Uterus (tissue), 4 donors: ENCODE data around the gene SLC25A39. TPM values are rescaled to one million over a fixed set of nuclear protein-coding genes. Genes with fewer than 3 reads are reported as not detected.
A peak's percentile ranks its signal among the peaks of the same experiment; 100 is the strongest.

Experiments
- DNase-seq, 2 donors: peaks; one replicate each; pipeline ENCODE4 v3.0.0-alpha.2; 2019 to 2020
- H3K27ac ChIP-seq, 2 donors: fragments of 200-600 bp; sonication (generic); 1 replicate in 1 of 2; 2 replicates in 1 of 2; pipeline ENCODE4 v1.5.1; 2016 to 2018
- H3K27me3 ChIP-seq, 2 donors: fragments of 200-600 bp; sonication (generic); one replicate each; pipeline ENCODE4 v1.5.1; 2018 to 2019; ENCODE audit warnings: control low read depth in 1 of 2
- H3K36me3 ChIP-seq, 2 donors: fragments of 200-600 bp; sonication (generic); one replicate each; pipeline ENCODE4 v1.5.1; 2019; ENCODE audit warnings: control low read depth in 1 of 2
- H3K4me1 ChIP-seq, 2 donors: fragments of 200-600 bp; sonication (generic); one replicate each; pipeline ENCODE4 v1.5.1; 2018 to 2019; ENCODE audit warnings: control low read depth in 1 of 2
- H3K4me3 ChIP-seq, 2 donors: fragments of 200-600 bp; sonication (generic); 1 replicate in 1 of 2; 2 replicates in 1 of 2; pipeline ENCODE4 v1.5.1; 2018 to 2019; ENCODE audit warnings: mild to moderate bottlenecking in 1 of 2
- H3K9me3 ChIP-seq, 2 donors: fragments of 200-600 bp; sonication (generic); one replicate each; pipeline ENCODE4 v1.5.1; 2019; ENCODE audit warnings: control low read depth in 1 of 2
- POLR2A ChIP-seq, 2 donors: fragments of 450-650 bp; IDR thresholded peaks; one replicate each; pipeline ENCODE4 v1.6.1; 2016; ENCODE audit warnings: antibody characterized with exemption in 2 of 2, mild to moderate bottlenecking in 1 of 2, moderate library complexity in 1 of 2
- intact Hi-C: fragments of 100-400 bp; cut with DNase I; formaldehyde crosslinking; loops from one replicate; pipeline ENCODE4 v1.15.1; 2023; ENCODE audit warnings: low total_unique reads
- total RNA-seq, 4 donors: library from RNA; depleted of rRNA in 3 of 4; stranded (reverse); fragments of >200 nt in 3 of 4; gene quantifications; one replicate each; pipeline versions ENCODE4 v1.1.0 to v1.2.4, GENCODE V29; 2014 to 2023
- TF ChIP-seq, protein P1 (sequence below), 4 experiments: fragments of 200-600 bp in 2 of 4; fragments of 450-650 bp in 2 of 4; sonication (generic) in 2 of 4; IDR thresholded peaks; one replicate each; pipeline ENCODE4 v1.5.1; 2016 to 2019; ENCODE audit warnings: antibody characterized with exemption in 4 of 4, mild to moderate bottlenecking in 2 of 4, moderate library complexity in 1 of 4
- donor health status: DM: yes; HTN: yes; CAD: no.

Gene SLC25A39
- total RNA-seq, 4 donors from 2014 or later: 41.9 to 77.6 (median 50.7) TPM

DNA sequence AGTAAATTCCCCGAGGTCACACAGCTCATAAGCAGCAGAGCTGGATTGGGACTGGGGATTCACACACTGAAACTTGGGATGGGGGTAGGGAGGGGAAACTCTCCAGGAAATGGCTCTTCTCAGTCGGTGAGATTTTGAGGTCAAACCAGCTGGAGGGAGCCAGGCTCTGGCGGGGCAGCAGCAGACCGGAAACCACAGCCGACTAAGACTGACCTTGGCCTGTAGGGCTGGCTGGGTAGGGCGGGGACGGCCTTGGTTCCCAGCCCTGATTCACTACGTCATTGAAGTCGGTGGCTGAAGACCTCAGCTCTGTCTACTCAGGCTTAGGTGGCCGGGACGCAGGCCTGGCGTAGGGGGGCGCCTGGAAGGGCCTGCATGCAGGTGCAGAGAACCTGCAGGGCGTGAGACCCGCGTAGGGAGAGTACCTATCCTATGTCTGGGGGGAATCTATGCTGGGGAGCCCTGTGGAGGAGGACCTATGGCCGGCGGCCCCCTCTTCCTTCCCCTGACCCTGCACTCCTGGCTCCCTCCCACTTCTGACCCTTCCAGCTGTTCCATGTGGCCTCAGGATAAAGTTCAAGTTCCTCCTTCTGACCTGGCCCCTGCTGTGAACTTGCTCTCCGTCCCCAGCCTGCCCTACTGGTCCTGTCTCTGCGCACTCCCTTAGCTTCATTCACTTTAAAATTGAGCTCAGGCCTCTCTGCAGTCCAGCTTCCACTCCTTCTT lies 44.8 kb downstream of the SLC25A39 start:
- Histone ChIP-seq H3K4me3 (no peak overlapping the region), H3K36me3 (no peaks in the 10 kb centered on the region), H3K27ac (peak overlapping the region; percentile 38 to 39), H3K27me3 (no peaks in the 10 kb centered on the region), H3K4me1 (no peaks in the 10 kb centered on the region), H3K9me3 (no peaks in the 10 kb centered on the region)
- TF ChIP-seq, protein P1, sequence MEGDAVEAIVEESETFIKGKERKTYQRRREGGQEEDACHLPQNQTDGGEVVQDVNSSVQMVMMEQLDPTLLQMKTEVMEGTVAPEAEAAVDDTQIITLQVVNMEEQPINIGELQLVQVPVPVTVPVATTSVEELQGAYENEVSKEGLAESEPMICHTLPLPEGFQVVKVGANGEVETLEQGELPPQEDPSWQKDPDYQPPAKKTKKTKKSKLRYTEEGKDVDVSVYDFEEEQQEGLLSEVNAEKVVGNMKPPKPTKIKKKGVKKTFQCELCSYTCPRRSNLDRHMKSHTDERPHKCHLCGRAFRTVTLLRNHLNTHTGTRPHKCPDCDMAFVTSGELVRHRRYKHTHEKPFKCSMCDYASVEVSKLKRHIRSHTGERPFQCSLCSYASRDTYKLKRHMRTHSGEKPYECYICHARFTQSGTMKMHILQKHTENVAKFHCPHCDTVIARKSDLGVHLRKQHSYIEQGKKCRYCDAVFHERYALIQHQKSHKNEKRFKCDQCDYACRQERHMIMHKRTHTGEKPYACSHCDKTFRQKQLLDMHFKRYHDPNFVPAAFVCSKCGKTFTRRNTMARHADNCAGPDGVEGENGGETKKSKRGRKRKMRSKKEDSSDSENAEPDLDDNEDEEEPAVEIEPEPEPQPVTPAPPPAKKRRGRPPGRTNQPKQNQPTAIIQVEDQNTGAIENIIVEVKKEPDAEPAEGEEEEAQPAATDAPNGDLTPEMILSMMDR (IDR thresholded peaks at IDR 0.05): no peak
- no peak for TF ChIP-seq POLR2A (IDR thresholded peaks at IDR 0.05)
- intact Hi-C loops: no loop called here
- DNase-seq: peak; percentile 40 to 53

- Histone ChIP-seq H3K4me3 (no peak overlapping the region), H3K36me3 (no peaks in the 10 kb centered on the region), H3K4me1 (no peaks in the 10 kb centered on the region), H3K27ac (no peak overlapping the region), H3K27me3 (no peaks in the 10 kb centered on the region), H3K9me3 (no peaks in the 10 kb centered on the region)
- TF ChIP-seq, protein P1 (IDR thresholded peaks at IDR 0.05): no peak
- TF ChIP-seq POLR2A (IDR thresholded peaks at IDR 0.05): no peak
- no peak for DNase-seq
- intact Hi-C loops: no loop called here
Measured at GRCh38 chr17:44279346-44279665, 45.3 kb downstream of the SLC25A39 start.

- TF ChIP-seq, protein P1 (IDR thresholded peaks at IDR 0.05): no peak
- TF ChIP-seq POLR2A (IDR thresholded peaks at IDR 0.05): no peak
- Histone ChIP-seq H3K27me3 (no peaks in the 10 kb centered on the region), H3K4me1 (no peaks in the 10 kb centered on the region), H3K9me3 (no peaks in the 10 kb centered on the region), H3K27ac (no peak overlapping the region), H3K4me3 (no peak overlapping the region), H3K36me3 (no peaks in the 10 kb centered on the region)
- no peak for DNase-seq
- intact Hi-C loops: no loop called here
Measured at GRCh38 chr17:44277976-44278375, 46.6 kb downstream of the SLC25A39 start.

DNA sequence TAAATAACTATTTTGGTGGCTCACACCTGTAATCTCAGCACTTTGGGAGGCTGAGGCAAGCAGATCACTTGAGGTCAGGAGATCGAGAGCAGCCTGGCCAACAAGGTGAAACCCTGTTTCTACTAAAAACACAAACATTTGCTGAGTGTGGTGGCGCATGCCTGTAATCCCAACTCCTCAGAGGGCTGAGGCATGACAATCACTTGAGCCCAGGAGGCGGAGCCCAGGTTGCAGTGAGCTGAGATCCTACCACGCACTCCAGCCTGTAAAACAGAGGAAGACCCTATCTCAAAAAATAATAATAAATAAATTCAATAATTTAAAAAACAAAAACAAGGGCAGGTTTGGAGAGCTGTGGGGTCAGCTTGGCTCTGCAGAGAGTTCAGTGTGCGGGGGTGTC lies 51.0 kb downstream of the SLC25A39 start:
- TF ChIP-seq, protein P1 (IDR thresholded peaks at IDR 0.05): no peak
- no peak for TF ChIP-seq POLR2A (IDR thresholded peaks at IDR 0.05)
- no peaks in the 10 kb centered on the region for H3K9me3 ChIP-seq
- H3K27me3 ChIP-seq: no peaks in the 10 kb centered on the region
- H3K4me1 ChIP-seq: no peaks in the 10 kb centered on the region
- H3K4me3 ChIP-seq: no peak overlapping the region
- no peak for DNase-seq
- intact Hi-C loops: no loop called here
- no peak overlapping the region for H3K27ac ChIP-seq
- no peaks in the 10 kb centered on the region for H3K36me3 ChIP-seq

GRCh38 chr17:44272954-44273353 lies 51.7 kb downstream of the SLC25A39 start:
- TF ChIP-seq, protein P1 (IDR thresholded peaks at IDR 0.05): no peak
- no peak for TF ChIP-seq POLR2A (IDR thresholded peaks at IDR 0.05)
- intact Hi-C loops: no loop called here
- DNase-seq: no peak
- H3K27ac ChIP-seq: no peak overlapping the region
- H3K36me3 ChIP-seq: no peaks in the 10 kb centered on the region
- H3K4me3 ChIP-seq: no peak overlapping the region
- no peaks in the 10 kb centered on the region for H3K9me3 ChIP-seq
- H3K27me3 ChIP-seq: no peaks in the 10 kb centered on the region
- no peaks in the 10 kb centered on the region for H3K4me1 ChIP-seq
